ENCODE measurements around the gene KCNJ6.

Gene KCNJ6

GRCh38 chr21:37562920-37563640, 353.2 kb downstream of the KCNJ6 start:
- DNase-seq = no peak

- no peak for DNase-seq
Measured at GRCh38 chr21:37561941-37562919, 354.0 kb downstream of the KCNJ6 start.

- DNase-seq = no peak
Measured at GRCh38 chr21:37561506-37561905, 354.8 kb downstream of the KCNJ6 start.

GRCh38 chr21:37560385-37560784, 355.9 kb downstream of the KCNJ6 start:
- no peak for DNase-seq

GRCh38 chr21:37558676-37559211, 357.5 kb downstream of the KCNJ6 start:
- DNase-seq = peak; percentile 55
